Measurements from ENCODE around the gene GALNT10.

GALNT10 gene

DNA sequence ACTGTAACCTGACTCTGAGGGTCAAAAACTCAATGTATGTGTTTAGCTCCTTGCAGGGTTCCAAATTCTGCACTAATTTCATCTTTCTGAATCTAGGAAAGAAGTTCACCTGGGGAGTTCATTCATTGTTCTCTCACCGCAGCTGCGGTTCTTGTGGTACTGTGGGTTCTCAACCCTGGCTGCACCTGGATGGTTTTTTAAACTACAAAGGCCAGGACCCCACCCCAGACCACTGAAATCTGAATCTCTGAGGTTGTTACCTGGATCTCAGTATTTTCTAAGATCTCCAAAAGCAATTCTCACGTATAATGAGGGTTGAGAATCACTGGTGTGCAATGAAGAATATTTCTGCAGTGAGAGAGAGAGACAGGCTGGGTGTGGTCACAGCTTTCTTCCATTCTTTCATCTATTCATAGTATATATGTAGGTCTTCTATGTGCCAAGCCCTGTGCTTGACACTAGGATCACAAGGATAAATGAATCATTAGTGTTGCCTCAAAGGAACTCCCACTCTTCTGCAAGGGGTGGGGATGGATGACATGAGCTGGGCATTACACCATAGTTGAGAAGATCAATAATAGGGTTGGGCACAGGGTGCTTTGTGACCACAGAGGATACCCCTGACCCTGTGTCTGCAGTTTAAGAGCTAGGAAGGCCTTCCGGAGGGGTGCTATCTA is 109.8 kb downstream of the GALNT10 start:
- no peak for DNase-seq

DNA sequence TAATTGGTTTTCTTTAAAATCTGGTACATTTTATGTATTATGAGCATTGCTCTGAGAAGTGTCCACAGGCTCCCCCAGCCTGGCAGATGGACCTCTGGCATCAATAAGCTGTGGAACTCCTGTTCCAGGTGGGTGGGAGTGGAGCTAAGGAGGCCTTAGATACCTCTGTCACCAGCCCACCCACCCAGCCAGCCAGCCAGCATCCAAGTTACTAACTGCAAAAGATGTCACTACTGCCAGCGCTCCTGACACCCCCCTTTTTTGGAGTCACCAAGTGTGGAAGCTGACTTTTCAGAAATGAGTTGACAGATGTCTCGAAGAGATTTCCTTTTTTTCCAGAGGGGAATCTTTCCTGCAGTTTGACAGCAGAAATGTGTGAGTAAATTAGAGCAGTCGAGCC is 111.2 kb downstream of the GALNT10 start:
- no peak for DNase-seq

DNA sequence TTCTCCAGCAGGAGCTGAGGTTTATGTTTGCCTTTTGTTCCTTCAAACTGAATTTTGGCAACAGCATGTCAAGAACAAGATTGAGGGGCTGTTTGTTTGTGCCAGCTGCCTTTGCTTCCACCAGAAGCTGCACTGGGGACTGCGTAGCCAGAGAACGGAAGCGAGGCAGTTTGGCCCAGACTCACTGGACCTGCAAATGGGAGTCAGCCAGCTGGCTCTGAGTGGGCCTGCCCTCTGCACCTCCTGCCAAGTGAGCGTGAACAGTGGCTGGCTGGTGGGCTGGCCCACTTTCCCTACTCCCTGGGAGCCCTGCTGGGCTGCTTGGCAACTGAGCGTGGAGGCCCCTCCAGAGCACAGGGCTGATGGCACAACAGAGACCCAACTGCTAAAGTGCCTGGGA is 111.6 kb downstream of the GALNT10 start:
- no peak for DNase-seq

DNA sequence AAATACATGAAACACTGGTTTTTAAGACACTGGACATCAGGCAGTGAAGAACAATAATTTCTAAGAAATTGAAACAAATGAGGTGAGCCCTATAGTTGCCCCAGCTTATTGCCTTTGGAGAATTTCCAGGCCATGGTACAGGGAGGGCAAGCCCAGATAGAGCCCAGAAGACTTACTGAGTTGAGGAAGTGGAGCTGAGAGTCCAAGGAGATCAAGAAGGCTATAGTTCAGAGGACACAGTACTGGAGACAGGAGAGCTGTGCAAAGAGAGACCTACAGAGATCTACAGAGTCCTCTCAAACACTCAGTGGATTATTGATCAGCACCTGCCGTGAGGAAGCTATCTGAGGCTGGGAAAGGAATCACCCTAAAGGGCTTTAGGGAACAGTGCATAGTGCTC is 112.6 kb downstream of the GALNT10 start:
- DNase-seq: no peak

DNA sequence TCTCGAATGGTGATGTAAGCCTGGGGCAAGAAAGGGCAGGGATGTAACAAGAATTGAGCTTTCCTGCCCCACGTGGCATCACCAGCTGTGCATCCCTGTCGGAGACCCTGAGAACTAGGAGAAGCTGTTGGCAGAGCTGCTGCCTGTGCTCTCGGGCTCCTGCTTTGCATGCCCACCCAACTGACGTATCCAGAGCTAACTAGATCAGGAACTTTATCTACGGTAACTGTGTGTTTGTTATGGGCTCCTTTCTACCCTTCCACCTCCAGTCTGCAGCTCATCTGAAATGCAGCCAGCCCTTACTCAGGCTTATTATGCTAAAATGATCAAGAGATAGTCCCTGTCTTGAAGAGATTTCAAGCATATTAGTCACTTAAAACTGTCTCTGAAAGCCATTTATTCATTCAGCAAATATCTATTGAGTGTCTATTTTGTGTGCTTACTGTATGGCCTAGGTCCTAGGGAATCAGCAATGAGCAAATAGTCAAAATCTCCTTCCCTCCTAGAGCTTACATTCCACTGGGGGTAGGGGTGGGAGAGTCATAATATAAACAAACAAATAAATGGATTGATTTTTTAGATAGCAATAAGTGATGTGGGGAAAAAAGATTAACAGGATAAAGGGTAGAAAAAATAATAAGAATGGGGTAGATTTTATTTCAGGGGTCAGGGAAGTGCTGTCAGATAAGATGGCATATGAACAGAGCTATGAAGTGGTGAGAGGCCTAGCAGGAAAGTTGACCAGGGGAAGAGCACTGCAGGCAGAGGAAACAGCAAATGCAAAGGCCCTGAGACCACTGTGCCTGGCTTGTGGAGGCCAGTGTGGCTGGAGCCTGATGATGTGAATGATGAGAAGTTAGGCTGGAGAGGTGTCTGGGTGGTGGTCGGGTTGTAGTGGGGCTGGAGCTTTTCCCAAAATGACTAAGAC is 118.2 kb downstream of the GALNT10 start:
- DNase-seq: no peak

DNA sequence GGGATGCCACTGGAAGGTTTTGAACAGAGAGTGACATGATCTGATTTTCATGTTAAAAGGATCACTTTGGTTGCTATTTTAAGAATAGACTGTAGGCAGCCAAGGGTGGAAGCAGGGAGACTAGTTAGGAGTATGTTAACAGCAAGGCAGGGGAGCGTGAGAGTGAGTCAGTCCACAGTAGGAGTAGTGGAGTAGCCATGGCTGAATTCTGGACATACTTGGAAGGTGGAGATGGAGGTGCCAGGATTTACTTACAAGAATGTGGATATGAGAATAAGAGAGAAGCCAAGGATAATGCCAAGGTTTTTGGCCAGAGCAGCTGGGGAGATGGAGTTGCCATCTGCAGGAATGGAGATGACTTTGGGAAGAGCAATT is 118.8 kb downstream of the GALNT10 start:
- DNase-seq: no peak

DNA sequence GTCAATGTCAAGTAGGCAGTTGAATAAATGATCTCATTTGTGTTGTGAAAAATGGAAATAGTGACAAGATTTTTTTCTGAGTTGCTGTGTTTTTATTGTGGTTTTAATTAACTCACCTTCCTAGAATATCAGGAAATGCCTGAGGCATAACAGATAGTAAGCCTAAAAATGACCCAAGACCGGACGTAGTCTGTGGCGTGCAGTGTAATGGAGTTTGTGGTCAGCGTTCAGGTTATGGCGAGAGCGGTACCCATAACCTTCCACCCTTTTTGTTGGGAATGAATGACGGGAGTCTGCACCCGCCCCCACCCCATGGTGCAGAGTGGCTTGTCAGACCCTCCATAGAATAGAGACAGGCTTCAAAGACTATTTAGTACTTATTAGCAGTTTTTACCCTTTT is 119.3 kb downstream of the GALNT10 start:
- DNase-seq: no peak

DNA sequence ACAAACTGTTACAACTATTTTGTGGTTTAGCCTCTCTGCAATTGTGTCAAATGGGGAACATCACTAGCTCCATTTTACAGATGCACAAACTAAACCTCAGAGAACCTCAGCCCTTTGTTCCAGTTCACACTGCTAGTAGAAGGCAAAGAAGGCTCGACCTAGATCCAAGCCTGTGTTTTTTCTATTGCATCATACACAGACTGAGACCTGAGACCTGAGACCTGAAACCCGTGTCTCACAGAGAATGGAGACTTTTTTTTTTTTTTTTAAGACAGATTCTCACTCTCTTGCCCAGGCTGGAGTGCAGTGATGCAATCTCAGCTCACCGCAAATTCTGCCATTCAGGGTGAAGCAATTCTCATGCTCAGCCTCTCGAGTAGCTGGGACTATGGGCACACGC is 120.8 kb downstream of the GALNT10 start:
- no peak for DNase-seq

DNA sequence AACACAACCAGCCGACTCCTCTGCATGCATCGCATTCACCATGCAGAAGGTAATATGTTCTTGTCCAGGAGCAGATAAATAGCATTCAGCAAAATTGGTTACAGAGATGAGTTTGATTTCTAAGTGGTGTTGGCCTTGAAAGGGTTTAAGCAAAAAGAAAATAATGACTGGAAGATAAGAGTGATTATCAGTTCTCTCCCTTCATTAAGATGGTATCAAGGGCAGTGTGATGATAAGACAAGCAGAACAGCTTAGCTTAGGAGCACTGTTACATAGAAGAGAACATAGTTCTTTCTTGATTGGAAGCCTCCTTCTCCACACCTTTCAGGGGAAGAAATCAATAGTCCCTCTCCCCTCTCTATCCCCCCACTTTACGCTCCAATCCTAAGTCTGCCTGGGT is 121.5 kb downstream of the GALNT10 start:
- no peak for DNase-seq

DNA sequence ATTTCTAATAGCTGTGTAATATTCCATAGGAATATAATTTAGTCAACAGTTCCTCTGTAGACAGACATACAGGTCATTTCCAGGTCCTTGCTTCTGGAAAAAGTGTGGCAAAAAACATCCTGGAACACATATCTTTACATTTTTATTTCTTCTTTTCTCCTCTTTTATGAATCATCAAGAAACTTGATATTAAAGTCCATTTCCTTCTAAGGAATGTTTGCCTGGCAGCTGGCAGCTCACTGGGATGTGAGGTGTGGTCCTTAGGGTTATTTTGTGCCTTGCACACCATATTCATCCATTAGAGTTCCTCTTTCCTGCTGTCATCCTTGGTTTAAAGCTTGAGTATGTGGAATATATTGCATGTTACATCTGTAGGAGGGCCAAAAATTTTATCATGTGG is 122.0 kb downstream of the GALNT10 start:
- DNase-seq: no peak

DNA sequence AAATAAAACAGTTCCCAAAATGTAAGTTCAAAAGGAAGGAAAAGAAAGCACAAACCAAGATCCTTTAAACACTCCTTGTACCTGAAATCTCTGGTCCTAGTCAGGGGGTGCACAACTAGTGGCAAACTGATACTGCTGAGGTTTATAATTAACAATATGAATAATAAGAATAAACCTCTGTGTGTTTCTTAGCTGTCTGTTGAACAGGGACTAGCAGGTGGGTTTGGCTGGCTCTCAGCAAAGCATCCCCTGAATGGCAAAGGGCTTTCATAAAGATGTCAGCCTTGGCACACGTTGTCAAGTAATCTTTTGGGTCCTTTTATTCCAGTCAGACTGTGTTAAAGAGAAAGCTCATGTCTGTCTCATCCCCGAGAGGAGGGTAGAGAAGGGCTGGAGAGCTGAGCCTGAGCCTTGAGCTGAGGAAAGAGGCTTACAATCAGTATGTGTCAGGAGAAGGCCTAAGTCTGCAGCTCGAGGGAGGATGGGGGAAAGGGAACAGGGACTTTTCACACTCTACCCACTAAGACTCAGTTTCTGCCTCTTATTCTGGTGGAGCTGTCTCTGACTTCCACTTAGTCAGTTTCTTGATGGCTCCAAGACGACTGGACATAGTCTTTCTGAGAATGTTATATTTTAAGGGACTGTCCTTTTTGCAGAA is 123.0 kb downstream of the GALNT10 start:
- DNase-seq: no peak

DNA sequence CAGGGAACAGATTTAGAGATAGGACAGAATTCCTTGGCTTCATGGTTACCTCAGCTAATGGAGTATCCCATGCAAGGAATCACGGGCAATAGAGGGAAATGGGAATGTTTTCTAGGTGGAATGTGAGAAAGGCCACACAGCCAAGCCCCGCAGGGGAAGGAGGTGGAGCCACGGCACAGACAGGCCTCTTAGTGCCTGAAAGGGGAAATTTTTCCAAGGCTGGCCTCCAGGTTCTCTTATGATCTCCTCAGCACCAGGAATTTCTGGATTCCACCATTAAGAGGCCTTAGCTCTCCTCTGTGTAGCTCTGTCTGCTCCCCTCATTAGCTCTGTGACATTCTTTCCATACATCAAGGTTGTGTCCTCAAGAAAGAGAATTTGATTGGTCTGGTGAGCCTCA is 124.7 kb downstream of the GALNT10 start:
- no peak for DNase-seq

DNA sequence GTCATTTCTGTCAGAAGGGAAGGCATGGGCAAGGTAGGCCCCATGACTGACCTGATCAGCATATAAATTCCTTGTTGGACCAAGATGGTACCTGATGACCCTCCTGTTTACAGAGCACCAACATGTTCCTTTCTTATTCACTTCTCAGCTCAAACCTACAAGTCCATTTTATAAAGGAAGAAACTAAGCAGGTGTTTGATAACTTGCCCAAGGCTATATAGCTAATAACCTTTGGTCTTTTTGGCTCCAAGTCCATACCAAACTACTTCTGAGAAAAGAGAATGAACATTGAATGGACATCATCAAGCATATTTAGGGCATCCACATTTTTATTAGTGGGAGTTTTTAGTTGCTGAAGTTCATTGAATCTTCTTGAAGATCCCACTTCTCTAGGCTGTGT is 125.2 kb downstream of the GALNT10 start:
- no peak for DNase-seq

DNA sequence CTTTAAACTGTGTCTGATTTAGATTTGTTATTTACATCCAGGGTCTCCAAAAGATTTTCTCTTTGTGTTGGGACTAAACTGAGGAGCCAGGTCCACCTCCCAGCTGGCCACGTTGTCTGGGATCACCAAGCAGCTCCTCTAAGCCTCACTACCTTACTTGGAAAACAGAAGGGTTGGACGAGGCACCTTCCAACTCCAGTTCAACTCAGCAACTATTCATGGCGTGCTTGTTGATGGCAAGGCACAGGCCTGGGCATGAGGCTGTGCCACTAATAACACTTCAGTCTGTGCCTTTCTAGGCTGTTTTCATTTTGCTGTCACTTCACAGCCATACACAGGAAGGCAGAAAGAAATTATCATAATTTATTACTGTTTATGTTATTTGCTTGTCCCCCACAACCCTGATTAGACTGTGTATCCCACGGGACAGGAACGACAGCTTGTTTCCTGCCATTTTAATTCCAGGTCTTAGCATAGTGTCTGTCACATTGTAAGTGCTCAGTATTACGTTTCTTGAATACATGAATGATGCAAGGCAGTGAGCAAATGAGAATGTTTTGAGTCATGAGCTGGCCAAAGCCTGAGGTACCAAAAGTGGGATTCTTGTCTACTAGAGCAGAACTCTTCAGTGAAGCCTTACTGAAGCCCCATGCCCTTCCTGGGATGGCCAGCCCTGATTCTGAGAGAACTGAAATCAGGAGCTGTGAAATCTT is 125.8 kb downstream of the GALNT10 start:
- DNase-seq: no peak

DNA sequence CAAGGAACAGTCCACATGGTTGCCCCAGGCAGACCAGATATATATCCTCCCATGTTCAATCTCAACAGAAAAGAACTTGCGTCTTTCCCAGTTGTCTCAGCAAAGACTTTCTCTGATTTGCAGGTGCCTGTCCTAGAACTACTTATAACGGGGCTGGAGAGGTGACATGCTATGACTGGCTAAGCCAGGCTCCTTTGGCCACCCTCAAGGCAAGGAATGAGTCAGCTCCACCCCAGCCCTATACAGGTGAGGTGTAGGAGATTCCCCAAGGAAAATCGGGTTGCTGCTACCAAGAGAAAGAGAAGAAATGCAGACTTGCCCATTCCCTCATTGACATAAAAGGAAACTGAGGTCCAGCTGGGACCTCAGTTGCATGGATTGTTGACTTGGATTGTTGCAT is 127.4 kb downstream of the GALNT10 start:
- DNase-seq: no peak

DNA sequence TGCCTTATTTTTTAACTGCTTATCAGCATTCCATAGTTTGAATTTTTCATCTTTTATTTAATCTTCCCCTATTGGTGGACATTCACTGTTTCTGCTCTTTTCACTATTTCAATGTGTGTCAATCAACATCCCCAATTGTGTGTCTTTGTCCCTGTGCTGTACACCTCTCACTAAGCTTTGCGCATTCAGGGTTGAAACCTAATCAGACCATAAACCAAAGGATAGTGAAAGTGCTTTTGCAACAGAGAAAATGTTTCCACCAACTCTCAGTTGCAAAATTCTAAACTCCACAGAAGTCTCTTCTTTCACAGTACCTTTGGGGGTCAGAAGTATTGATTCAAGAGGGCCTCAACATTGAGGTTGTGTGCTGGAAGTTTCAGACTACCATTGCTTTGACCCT is 128.2 kb downstream of the GALNT10 start:
- no peak for DNase-seq

DNA sequence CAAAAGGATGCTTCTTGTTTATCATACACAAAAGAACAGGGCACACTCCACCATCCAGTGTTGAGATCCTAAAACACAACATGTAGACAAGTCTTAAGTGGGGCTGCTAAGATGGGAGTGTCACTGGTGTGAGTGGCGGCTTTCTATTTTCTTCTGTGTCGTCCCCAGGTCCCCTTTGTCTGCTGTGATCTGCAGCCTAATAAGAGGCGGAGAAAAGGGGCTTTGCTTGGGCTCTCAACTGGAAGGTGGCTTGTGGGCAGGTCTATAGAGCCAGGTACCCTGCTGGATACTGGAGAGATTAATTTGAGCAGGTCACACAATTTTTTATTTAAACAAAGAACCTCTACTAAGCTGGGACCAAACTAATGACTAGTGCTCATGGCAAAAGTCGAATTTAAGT is 129.2 kb downstream of the GALNT10 start:
- DNase-seq: no peak

DNA sequence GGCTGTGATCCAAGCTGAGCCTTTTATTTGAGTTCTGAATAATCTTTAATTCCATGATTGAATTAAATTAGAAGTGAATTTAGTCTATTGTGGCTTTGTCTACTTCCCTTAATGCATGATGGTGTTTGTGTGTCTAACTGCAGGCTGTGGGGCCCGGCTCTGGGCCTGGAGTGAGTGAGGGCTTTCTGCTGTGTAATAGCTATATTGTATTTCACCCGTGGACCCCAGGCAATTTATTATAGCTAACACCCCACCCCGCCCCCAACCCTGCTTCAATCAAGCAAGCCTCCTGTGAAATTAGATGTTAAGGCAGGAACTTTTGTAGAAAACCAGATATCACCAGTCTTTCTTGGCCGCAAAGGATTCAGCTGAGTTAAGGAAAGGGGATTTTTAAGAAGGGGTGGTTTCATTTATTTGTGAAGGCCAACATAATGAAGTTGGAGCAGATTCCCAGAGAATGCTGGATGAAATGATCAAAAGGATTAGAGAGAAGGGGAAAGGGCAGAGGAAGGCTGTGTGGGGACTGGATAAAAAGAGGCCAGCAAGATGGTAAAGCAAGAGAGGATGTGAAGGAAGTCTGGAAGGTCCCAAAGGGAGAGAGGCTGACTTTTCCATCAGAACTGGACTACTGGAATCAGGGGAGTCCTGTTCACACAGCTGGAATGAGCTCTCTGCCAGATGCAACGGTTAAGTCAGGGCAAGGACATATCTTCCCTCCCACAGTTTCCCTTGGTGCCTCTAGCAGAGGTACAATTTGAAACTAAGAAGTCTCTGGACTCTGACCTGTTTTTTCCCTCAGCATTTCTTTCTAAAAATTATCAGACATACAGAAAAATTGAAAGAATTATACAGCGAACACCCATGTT is 129.9 kb downstream of the GALNT10 start:
- no peak for DNase-seq

DNA sequence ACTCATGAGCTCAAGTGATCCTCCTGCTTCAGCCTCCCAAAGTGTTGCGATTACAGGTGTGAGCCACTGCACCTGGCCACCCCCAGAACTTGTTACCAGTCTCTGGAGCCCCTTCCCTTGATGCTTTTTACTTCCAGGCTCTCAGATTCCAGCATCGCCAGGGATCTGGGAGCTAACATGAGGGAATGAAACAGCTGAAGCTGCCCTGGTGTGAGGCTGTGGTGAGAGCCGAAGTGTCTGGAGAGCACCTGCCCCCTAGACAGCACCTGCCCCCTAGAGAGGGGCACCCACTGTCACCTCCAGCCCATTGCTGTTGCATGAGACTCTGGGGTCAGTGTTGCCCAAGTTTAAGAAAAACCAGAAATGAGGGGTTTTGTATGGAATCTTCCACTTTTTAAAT is 131.0 kb downstream of the GALNT10 start:
- DNase-seq: no peak

DNA sequence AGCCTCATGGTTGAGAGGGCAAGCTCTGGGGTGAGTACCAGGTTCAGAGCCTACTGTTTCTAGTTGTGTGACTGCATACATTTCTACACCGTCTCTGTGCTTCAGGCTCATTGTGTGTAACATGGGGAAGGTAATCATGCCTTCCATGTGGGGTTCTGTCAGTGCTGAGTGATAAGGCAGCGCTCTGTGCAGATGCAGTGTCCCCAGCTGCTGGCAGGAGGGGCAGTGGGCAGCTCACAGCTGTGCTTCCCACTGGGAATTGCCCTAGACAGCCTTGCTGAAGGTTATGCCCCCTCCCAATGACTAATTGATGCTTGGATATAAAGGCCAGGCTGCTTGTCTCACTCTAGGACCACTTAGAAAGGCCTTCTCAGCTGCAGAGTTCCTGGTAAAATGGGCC is 133.5 kb downstream of the GALNT10 start:
- DNase-seq: no peak

DNA sequence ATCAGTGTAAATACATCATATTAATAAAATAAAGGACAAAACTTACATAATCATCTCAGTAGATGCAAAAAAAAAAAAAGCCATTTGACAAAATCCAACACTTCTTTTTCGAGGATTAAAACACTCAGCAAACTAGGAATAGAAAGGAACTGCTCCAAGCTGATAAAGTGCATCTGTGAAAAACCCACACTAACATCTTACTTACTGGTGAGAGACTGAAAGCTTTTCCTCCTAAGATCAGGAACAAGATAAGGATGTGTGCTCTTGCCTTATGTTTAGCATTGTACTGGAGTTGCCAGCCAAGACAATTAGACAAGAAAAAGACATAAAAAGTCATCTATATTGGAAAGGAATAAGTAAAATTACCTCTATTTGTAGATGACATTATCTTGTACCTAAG is 135.0 kb downstream of the GALNT10 start:
- DNase-seq: no peak

DNA sequence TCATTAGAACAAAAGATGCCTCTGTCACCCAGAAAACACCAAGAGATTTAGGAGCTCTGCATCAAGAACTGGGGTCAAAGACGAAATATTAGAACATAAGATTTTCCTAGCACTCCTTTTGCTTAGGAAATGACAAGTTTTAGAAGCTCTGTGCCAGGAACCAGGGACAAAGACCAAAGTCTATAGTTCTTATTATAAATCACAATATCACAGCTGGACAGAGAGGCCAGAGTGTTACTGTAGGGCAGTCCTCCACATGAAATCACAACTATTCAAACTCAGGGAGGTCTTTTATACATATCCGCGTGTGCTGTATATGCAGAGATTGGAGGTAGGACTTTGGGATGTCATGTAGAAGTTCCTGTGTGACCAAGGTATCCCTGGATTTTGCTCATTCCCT is 138.5 kb downstream of the GALNT10 start:
- no peak for DNase-seq

Data from stimulated activated CD4-positive, alpha-beta T cell treated with anti-CD3 and anti-CD28 coated beads, Interleukin-12 subunit alpha, Interleukin-12 subunit beta, amount 100 ng/mL, for 4 hours (primary cell).